Coronary artery (tissue), 2 donors: ENCODE results near the gene CBR1.
"Not testable (repeated sequence)": the region's sequence is repeated elsewhere in the genome, so short reads cannot be mapped to it uniquely, and the experiment has no call there.

Source experiments
- DNase-seq: peaks from one replicate; pipeline ENCODE4 v3.0.0-alpha.2; 2017; ENCODE audit warnings: low spot score
- H3K27ac ChIP-seq, 2 donors: fragments of 200-600 bp; sonication (generic); one replicate each; pipeline ENCODE4 v1.5.1; 2016 to 2019
- H3K4me3 ChIP-seq: fragments of 200-600 bp; sonication (generic); 2 replicates; pipeline ENCODE4 v1.5.1; 2016; ENCODE audit warnings: mild to moderate bottlenecking, moderate library complexity
- CTCF ChIP-seq: fragments of 200-600 bp; sonication (generic); IDR thresholded peaks from one replicate; pipeline ENCODE4 v1.5.1; 2019; ENCODE audit warnings: antibody characterized with exemption

Gene CBR1

GRCh38 chr21:36093512-36093911 is 23.7 kb downstream of the CBR1 start:
- no peak overlapping the region for H3K4me3 ChIP-seq
- DNase-seq = no peak

GRCh38 chr21:36096398-36097290 is 26.8 kb downstream of the CBR1 start:
- Histone ChIP-seq H3K4me3 (no peak overlapping the region), H3K27ac (no peak overlapping the region)
- no peak for DNase-seq
- no peak for TF ChIP-seq CTCF

More at GRCh38 chr21:36093512-36093911, 23.7 kb downstream of the CBR1 start:
- TF ChIP-seq CTCF = no peak
- H3K27ac ChIP-seq = no peak overlapping the region

- H3K27ac ChIP-seq = no peak overlapping the region
- no peak for TF ChIP-seq CTCF
- no peak overlapping the region for H3K4me3 ChIP-seq
- no peak for DNase-seq
Observed at GRCh38 chr21:36097427-36098181, 27.8 kb downstream of the CBR1 start.

GRCh38 chr21:36098182-36098532 is 28.3 kb downstream of the CBR1 start:
- Histone ChIP-seq H3K27ac (no peak overlapping the region), H3K4me3 (no peak overlapping the region)
- TF ChIP-seq CTCF = no peak
- DNase-seq = no peak

- DNase-seq = no peak
- no peak overlapping the region for H3K27ac ChIP-seq
- no peak for TF ChIP-seq CTCF
- H3K4me3 ChIP-seq = no peak overlapping the region
Observed at GRCh38 chr21:36099000-36099399, 29.2 kb downstream of the CBR1 start.

GRCh38 chr21:36099695-36100211 is 29.9 kb downstream of the CBR1 start:
- not testable (repeated sequence) for H3K4me3 ChIP-seq, H3K27ac ChIP-seq, DNase-seq

GRCh38 chr21:36100971-36101641 is 31.3 kb downstream of the CBR1 start:
- Histone ChIP-seq H3K4me3 (no peak overlapping the region), H3K27ac (no peak overlapping the region)
- TF ChIP-seq CTCF = no peak
- no peak for DNase-seq
